HEK293 (cell line): ENCODE results near the gene SEMA3A.

Experiments
- CTCF ChIA-PET: fragments of 350-600 bp; formaldehyde crosslinking; extraction: SDS; loops from one replicate; lab custom pipeline; 2021; ENCODE audit warnings: antibody characterized with exemption; lab: Yijun Ruan, JAX
- POLR2A ChIA-PET: fragments of 300-600 bp; formaldehyde crosslinking; extraction: SDS; loops from one replicate; lab custom pipeline; 2020; ENCODE audit warnings: antibody characterized with exemption, inconsistent platforms; lab: Yijun Ruan, JAX
- H3K27ac ChIP-seq: fragments of 200-500 bp; sonication (Bioruptor generic); 2 replicates; pipeline ENCODE4 v1.5.1; 2014; ENCODE audit warnings: low read depth, low read length, control low read depth, inconsistent platforms; ENCODE audit errors: extremely low read depth
- H3K36me3 ChIP-seq, 2 experiments: fragments of 200-500 bp in 1 of 2; sonication (Bioruptor generic) in 1 of 2; 1 replicate in 1 of 2; 2 replicates in 1 of 2; pipeline ENCODE4 v1.5.1; 2014 to 2017; ENCODE audit warnings: inconsistent platforms in 2 of 2, low read length in 2 of 2; ENCODE audit not compliant: control insufficient read depth in 2 of 2, insufficient read depth in 1 of 2
- H3K4me1 ChIP-seq: fragments of 200-500 bp; sonication (Bioruptor generic); 2 replicates; pipeline ENCODE4 v1.5.1; 2014; ENCODE audit warnings: mild to moderate bottlenecking, low read length, inconsistent platforms; ENCODE audit not compliant: control insufficient read depth, insufficient read depth
- H3K4me3 ChIP-seq: 2 replicates; pipeline ENCODE4 v1.5.1; 2011; ENCODE audit warnings: low read depth, mild to moderate bottlenecking, control low read depth, low read length, moderate library complexity
- H3K9me3 ChIP-seq: fragments of 200-500 bp; sonication (Bioruptor generic); 2 replicates; pipeline ENCODE4 v1.5.1; 2014; ENCODE audit warnings: low read depth, low read length, inconsistent platforms; ENCODE audit not compliant: control insufficient read depth, insufficient read depth
- ATF2 ChIP-seq: fragments of 450-650 bp; formaldehyde crosslinking; IDR thresholded peaks from 2 replicates; pipeline ENCODE4 v1.5.1; 2016; ENCODE audit warnings: missing biosample characterization, missing genetic modification characterization, low read depth
- HIC1 ChIP-seq: fragments of 450-650 bp; formaldehyde crosslinking; IDR thresholded peaks from 2 replicates; pipeline ENCODE4 v1.5.1; 2016; ENCODE audit warnings: missing biosample characterization, missing genetic modification characterization
- KLF16 ChIP-seq: fragments of 450-650 bp; formaldehyde crosslinking; IDR thresholded peaks from 2 replicates; pipeline ENCODE4 v1.5.1; 2017; ENCODE audit warnings: missing biosample characterization, missing genetic modification characterization
- OSR2 ChIP-seq: fragments of 450-650 bp; formaldehyde crosslinking; IDR thresholded peaks from 2 replicates; pipeline ENCODE4 v1.5.1; 2016; ENCODE audit warnings: missing biosample characterization, missing genetic modification characterization
- SETDB1 ChIP-seq: IDR thresholded peaks from one replicate; pipeline ENCODE4 v1.6.1; 2017; ENCODE audit warnings: mild to moderate bottlenecking, low read length, moderate library complexity, mixed read lengths; ENCODE audit not compliant: insufficient read length
- SP2 ChIP-seq: fragments of 450-650 bp; formaldehyde crosslinking; IDR thresholded peaks from 2 replicates; pipeline ENCODE4 v1.5.1; 2016; ENCODE audit warnings: missing biosample characterization, missing genetic modification characterization
- ZNF155 ChIP-seq: fragments of 450-650 bp; formaldehyde crosslinking; IDR thresholded peaks from 2 replicates; pipeline ENCODE4 v1.5.1; 2016; ENCODE audit warnings: missing biosample characterization, missing genetic modification characterization
- ZNF202 ChIP-seq: fragments of 450-650 bp; formaldehyde crosslinking; IDR thresholded peaks from 2 replicates; pipeline ENCODE4 v1.5.1; 2016; ENCODE audit warnings: missing biosample characterization, missing genetic modification characterization, borderline replicate concordance
- ZNF274 ChIP-seq, 2 experiments: fragments of 200-500 bp in 1 of 2; fragments of 450-650 bp in 1 of 2; sonication (Bioruptor generic) in 1 of 2; formaldehyde crosslinking in 1 of 2; IDR thresholded peaks; 2 replicates each; pipeline versions ENCODE4 v1.5.1 to v1.6.1; 2014 to 2016; ENCODE audit warnings: borderline replicate concordance in 1 of 2, inconsistent platforms in 1 of 2, low read length in 1 of 2, missing biosample characterization in 1 of 2, missing genetic modification characterization in 1 of 2
- ZNF341 ChIP-seq: fragments of 450-650 bp; formaldehyde crosslinking; IDR thresholded peaks from 2 replicates; pipeline ENCODE4; 2016; ENCODE audit warnings: low read depth, missing biosample characterization, missing genetic modification characterization
- ZNF645 ChIP-seq: fragments of 450-650 bp; formaldehyde crosslinking; IDR thresholded peaks from 2 replicates; pipeline ENCODE4; 2016; ENCODE audit warnings: missing biosample characterization, missing genetic modification characterization
- ZNF701 ChIP-seq: fragments of 450-650 bp; formaldehyde crosslinking; IDR thresholded peaks from 2 replicates; pipeline ENCODE4 v1.5.1; 2016; ENCODE audit warnings: missing biosample characterization, missing genetic modification characterization
- ZSCAN16 ChIP-seq: fragments of 450-650 bp; formaldehyde crosslinking; IDR thresholded peaks from 2 replicates; pipeline ENCODE4 v1.5.1; 2016; ENCODE audit warnings: missing biosample characterization, missing genetic modification characterization
- ZSCAN5A ChIP-seq: fragments of 450-650 bp; formaldehyde crosslinking; IDR thresholded peaks from 2 replicates; pipeline ENCODE4 v1.5.1; 2016; ENCODE audit warnings: missing biosample characterization, missing genetic modification characterization
- ZXDB ChIP-seq: fragments of 450-650 bp; formaldehyde crosslinking; IDR thresholded peaks from 2 replicates; pipeline ENCODE4 v1.5.1; 2016; ENCODE audit warnings: missing biosample characterization, missing genetic modification characterization
- TF ChIP-seq, protein P1 (sequence below): fragments of 450-650 bp; formaldehyde crosslinking; IDR thresholded peaks from 2 replicates; pipeline ENCODE4 v1.5.1; 2016; ENCODE audit warnings: missing biosample characterization, missing genetic modification characterization, low read depth
- TF ChIP-seq, protein P2 (sequence below): fragments of 450-650 bp; formaldehyde crosslinking; IDR thresholded peaks from 2 replicates; pipeline ENCODE4 v1.5.1; 2016; ENCODE audit warnings: missing biosample characterization, missing genetic modification characterization
- TF ChIP-seq, protein P3 (sequence below): fragments of 450-650 bp; formaldehyde crosslinking; IDR thresholded peaks from 2 replicates; pipeline ENCODE4 v1.5.1; 2016; ENCODE audit warnings: missing biosample characterization, missing genetic modification characterization

The SEMA3A gene

GRCh38 chr7:83985821-83986220 lies 208.8 kb downstream of the SEMA3A start:
- CTCF ChIA-PET = interaction anchor here (0.5 to 1.2 kb wide), 2 partner anchors 9 to 256 kb away, joined by 3 to 5 read pairs; no protein-coding TSS in a partner anchor

DNA sequence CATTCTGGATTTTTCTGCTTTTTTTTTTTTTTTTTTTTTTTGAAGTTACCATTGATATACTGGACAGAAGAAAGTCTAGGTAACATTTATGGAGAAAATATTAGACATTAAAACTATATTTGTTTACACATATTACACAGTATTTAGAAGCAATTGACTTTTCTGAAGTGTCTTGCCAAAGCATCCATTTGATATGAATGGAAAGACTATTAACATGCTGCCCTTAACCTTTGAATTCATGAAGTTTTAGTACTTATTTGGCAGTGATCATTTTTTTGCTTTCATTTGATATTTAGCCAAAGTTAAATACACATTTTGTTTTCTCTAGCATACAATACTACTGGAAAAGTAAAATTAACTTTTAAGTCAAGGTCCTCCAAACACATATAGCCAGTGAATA lies 210.0 kb downstream of the SEMA3A start:
- CTCF ChIA-PET = no interaction called here
- H3K4me1 ChIP-seq = no peaks in the 10 kb centered on the region
- no peaks in the 10 kb centered on the region; a peak in 1 of 3 replicates for H3K36me3 ChIP-seq
- H3K4me3 ChIP-seq = no peak overlapping the region
- H3K9me3 ChIP-seq = no peaks in the 10 kb centered on the region
- TF ChIP-seq SETDB1 = no peak
- no peak for TF ChIP-seq ZXDB (tag by site-specific recombination)
- no peak for TF ChIP-seq ZSCAN16 (tag by site-specific recombination)
- TF ChIP-seq ZNF155 (tag by site-specific recombination) = no peak
- TF ChIP-seq ZNF202 (tag by site-specific recombination) = no peak
- POLR2A ChIA-PET = no interaction called here
- H3K27ac ChIP-seq = no peak overlapping the region

More at GRCh38 chr7:83985821-83986220, 208.8 kb downstream of the SEMA3A start:
- Histone ChIP-seq H3K4me3 (no peak overlapping the region), H3K27ac (no peak overlapping the region), H3K9me3 (no peaks in the 10 kb centered on the region), H3K4me1 (no peaks in the 10 kb centered on the region), H3K36me3 (no peaks in the 10 kb centered on the region; a peak in 1 of 3 replicates)
- no peak for TF ChIP-seq ZNF341 (tag by site-specific recombination)
- TF ChIP-seq ZNF274 (IDR thresholded peaks at IDR 0.05; ENCODE audit: low read length) = no peak
- no peak for TF ChIP-seq ZNF274 (tag by site-specific recombination; IDR thresholded peaks at IDR 0.05; ENCODE audit: borderline replicate concordance)
- TF ChIP-seq, protein P1, sequence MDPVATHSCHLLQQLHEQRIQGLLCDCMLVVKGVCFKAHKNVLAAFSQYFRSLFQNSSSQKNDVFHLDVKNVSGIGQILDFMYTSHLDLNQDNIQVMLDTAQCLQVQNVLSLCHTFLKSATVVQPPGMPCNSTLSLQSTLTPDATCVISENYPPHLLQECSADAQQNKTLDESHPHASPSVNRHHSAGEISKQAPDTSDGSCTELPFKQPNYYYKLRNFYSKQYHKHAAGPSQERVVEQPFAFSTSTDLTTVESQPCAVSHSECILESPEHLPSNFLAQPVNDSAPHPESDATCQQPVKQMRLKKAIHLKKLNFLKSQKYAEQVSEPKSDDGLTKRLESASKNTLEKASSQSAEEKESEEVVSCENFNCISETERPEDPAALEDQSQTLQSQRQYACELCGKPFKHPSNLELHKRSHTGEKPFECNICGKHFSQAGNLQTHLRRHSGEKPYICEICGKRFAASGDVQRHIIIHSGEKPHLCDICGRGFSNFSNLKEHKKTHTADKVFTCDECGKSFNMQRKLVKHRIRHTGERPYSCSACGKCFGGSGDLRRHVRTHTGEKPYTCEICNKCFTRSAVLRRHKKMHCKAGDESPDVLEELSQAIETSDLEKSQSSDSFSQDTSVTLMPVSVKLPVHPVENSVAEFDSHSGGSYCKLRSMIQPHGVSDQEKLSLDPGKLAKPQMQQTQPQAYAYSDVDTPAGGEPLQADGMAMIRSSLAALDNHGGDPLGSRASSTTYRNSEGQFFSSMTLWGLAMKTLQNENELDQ = no peak
- TF ChIP-seq ATF2 (tag by site-specific recombination) = no peak
- TF ChIP-seq ZSCAN5A (tag by site-specific recombination) = no peak
- POLR2A ChIA-PET = no interaction called here

- Histone ChIP-seq H3K4me3 (no peak overlapping the region), H3K4me1 (no peaks in the 10 kb centered on the region), H3K36me3 (no peaks in the 10 kb centered on the region; a peak in 1 of 3 replicates), H3K27ac (no peak overlapping the region), H3K9me3 (no peaks in the 10 kb centered on the region)
- ChIA-PET POLR2A (no interaction called here), CTCF (no interaction called here)
- TF ChIP-seq ZXDB (tag by site-specific recombination) (no peak), KLF16 (tag by site-specific recombination) (no peak), HIC1 (no peak), SP2 (tag by site-specific recombination) (no peak), OSR2 (tag by site-specific recombination) (no peak), ZNF645 (tag by site-specific recombination) (no peak), ZNF701 (tag by site-specific recombination) (no peak)
- TF ChIP-seq, protein P2, sequence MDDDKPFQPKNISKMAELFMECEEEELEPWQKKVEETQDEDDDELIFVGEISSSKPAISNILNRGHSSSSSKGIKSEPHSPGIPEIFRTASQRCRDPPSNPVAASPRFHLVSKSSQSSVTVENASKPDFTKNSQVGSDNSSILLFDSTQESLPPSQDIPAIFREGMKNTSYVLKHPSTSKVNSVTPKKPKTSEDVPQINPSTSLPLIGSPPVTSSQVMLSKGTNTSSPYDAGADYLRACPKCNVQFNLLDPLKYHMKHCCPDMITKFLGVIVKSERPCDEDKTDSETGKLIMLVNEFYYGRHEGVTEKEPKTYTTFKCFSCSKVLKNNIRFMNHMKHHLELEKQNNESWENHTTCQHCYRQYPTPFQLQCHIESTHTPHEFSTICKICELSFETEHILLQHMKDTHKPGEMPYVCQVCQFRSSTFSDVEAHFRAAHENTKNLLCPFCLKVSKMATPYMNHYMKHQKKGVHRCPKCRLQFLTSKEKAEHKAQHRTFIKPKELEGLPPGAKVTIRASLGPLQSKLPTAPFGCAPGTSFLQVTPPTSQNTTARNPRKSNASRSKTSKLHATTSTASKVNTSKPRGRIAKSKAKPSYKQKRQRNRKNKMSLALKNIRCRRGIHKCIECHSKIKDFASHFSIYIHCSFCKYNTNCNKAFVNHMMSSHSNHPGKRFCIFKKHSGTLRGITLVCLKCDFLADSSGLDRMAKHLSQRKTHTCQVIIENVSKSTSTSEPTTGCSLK (tag by site-specific recombination) = no peak
- TF ChIP-seq, protein P3, sequence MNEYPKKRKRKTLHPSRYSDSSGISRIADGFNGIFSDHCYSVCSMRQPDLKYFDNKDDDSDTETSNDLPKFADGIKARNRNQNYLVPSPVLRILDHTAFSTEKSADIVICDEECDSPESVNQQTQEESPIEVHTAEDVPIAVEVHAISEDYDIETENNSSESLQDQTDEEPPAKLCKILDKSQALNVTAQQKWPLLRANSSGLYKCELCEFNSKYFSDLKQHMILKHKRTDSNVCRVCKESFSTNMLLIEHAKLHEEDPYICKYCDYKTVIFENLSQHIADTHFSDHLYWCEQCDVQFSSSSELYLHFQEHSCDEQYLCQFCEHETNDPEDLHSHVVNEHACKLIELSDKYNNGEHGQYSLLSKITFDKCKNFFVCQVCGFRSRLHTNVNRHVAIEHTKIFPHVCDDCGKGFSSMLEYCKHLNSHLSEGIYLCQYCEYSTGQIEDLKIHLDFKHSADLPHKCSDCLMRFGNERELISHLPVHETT (tag by site-specific recombination) = no peak
Observed at GRCh38 chr7:83984076-83984475, 210.5 kb downstream of the SEMA3A start.
